Panc1 (cell line): ENCODE measurements around the gene GPR137. TPM values are rescaled to one million over a fixed set of nuclear protein-coding genes. Genes with fewer than 3 reads are reported as not detected.
A peak's percentile ranks its signal among the peaks of the same experiment; 100 is the strongest.

ENCODE experiments used
- ATAC-seq: fragments of 200-7000 bp; cut with Tn5 transposase; 2 replicates; pipeline ENCODE4 v1.9.1; 2020; ENCODE audit warnings: mild to moderate bottlenecking, moderate library complexity
- BruUV-seq: library from RNA; stranded (reverse); fragments of 400-500 nt; replicated peaks from 2 replicates; lab custom pipeline; 2021; lab: Mats Ljungman, UMichigan
- CTCF ChIA-PET: fragments of 300-600 bp; sonication (Branson Sonifier 250); formaldehyde crosslinking; loops from one replicate; lab custom pipeline; 2022; ENCODE audit warnings: antibody characterized with exemption; lab: Charles Lee
- POLR2A ChIA-PET: fragments of 300-600 bp; sonication (Branson Sonifier 250); formaldehyde crosslinking; loops from one replicate; lab custom pipeline; 2022; ENCODE audit warnings: antibody characterized with exemption; lab: Charles Lee
- DNase-seq: peaks from one replicate; pipeline ENCODE4 v3.0.0-alpha.2; 2010; ENCODE audit warnings: low read depth, low spot score
- H3K27ac ChIP-seq: 2 replicates; pipeline ENCODE4 v1.5.1; 2011; ENCODE audit warnings: mild to moderate bottlenecking, low read length, inconsistent platforms
- H3K27me3 ChIP-seq: fragments of 200-500 bp; sonication (Bioruptor generic); 2 replicates; pipeline ENCODE4 v1.6.0; 2014; ENCODE audit warnings: low read length, inconsistent platforms; ENCODE audit not compliant: control insufficient read depth, insufficient read depth
- H3K36me3 ChIP-seq: fragments of 200-500 bp; sonication (Bioruptor generic); 2 replicates; pipeline ENCODE4 v1.5.1; 2014; ENCODE audit warnings: inconsistent platforms, mild to moderate bottlenecking, low read length, moderate library complexity; ENCODE audit not compliant: control insufficient read depth, insufficient read depth
- H3K4me1 ChIP-seq: 2 replicates; pipeline ENCODE4 v1.5.1; 2011; ENCODE audit warnings: inconsistent platforms, mild to moderate bottlenecking, low read length, moderate library complexity; ENCODE audit not compliant: control insufficient read depth, insufficient read depth
- H3K4me3 ChIP-seq, 2 experiments: 2 replicates each; pipeline ENCODE4 v1.5.1; 2011 to 2012; ENCODE audit warnings: low read depth in 2 of 2, low read length in 2 of 2, mild to moderate bottlenecking in 2 of 2, inconsistent platforms in 1 of 2, moderate library complexity in 1 of 2
- H3K9me3 ChIP-seq: fragments of 200-500 bp; sonication (Bioruptor generic); 2 replicates; pipeline ENCODE4 v1.5.1; 2014; ENCODE audit warnings: low read depth, mild to moderate bottlenecking, inconsistent platforms, low read length, moderate library complexity; ENCODE audit not compliant: control insufficient read depth, insufficient read depth
- CTCF ChIP-seq: fragments of 450-650 bp; IDR thresholded peaks from 2 replicates; pipeline ENCODE4 v1.5.1; 2017; ENCODE audit warnings: mild to moderate bottlenecking
- POLR2AphosphoS5 ChIP-seq: IDR thresholded peaks from 2 replicates; pipeline ENCODE4 v1.6.1; 2012; ENCODE audit warnings: mild to moderate bottlenecking, low read depth, low read length, moderate library complexity
- REST ChIP-seq, 2 experiments: IDR thresholded peaks; 2 replicates each; pipeline ENCODE4 v1.6.1; 2011 to 2012; ENCODE audit warnings: low read depth in 2 of 2, control low read depth in 1 of 2, low read length in 1 of 2, mild to moderate bottlenecking in 1 of 2, moderate library complexity in 1 of 2; ENCODE audit not compliant: insufficient read depth in 1 of 2
- SIN3A ChIP-seq: IDR thresholded peaks from 2 replicates; pipeline ENCODE4 v1.6.1; 2012; ENCODE audit warnings: low read depth, mild to moderate bottlenecking, low read length, moderate library complexity, borderline replicate concordance; ENCODE audit not compliant: insufficient read depth
- TCF7L2 ChIP-seq: IDR thresholded peaks from 2 replicates; pipeline ENCODE4 v1.6.1; 2011; ENCODE audit warnings: mild to moderate bottlenecking, low read depth, low read length, inconsistent platforms
- in situ Hi-C: cut with HindIII; loops from 2 replicates; pipeline ENCODE4 v1.10.0; 2016; ENCODE audit warnings: low sequenced_read_pairs, low pct_unique_long_range_greater_than_20kb
- intact Hi-C: fragments of 100-400 bp; cut with micrococcal nuclease; formaldehyde crosslinking; loops from one replicate; pipeline ENCODE4 v1.10.0; 2022; ENCODE audit not compliant: unreplicated experiment
- total RNA-seq: library from RNA; stranded (reverse); gene quantifications from one replicate; pipeline ENCODE4 v1.2.1, GENCODE V29; 2021; ENCODE audit not compliant: unreplicated experiment

Gene GPR137
- total RNA-seq, 1 experiment from 2014 or later: 183 TPM

GRCh38 chr11:64248578-64248977, 37.1 kb upstream of the GPR137 start:
- H3K4me1 ChIP-seq: peaks cover 52% of the 10 kb centered on the region
- ATAC-seq (no peak), DNase-seq (no peak)
- no peaks in the 10 kb centered on the region for H3K9me3 ChIP-seq
- intact Hi-C loops (loop anchor here (10.0 kb wide), 1 partner anchor 56 kb away; the partner anchor contains the start of genes CATSPERZ and ESRRA), in situ Hi-C loops (no loop called here)
- POLR2A ChIA-PET: no interaction called here
- H3K27ac ChIP-seq: peak overlapping the region; percentile 99
- CTCF ChIA-PET: interaction anchor here (0.6 kb wide), 1 partner anchor 41 kb away, joined by 5 read pairs; no protein-coding TSS in a partner anchor
- H3K27me3 ChIP-seq: no peaks in the 10 kb centered on the region
- H3K36me3 ChIP-seq: peaks cover 7% of the 10 kb centered on the region; the same call in 1 of the 2 replicates
- TF ChIP-seq CTCF: no peak
- TF ChIP-seq TCF7L2: no peak
- no peak for TF ChIP-seq REST (IDR thresholded peaks at IDR 0.05; ENCODE audit: insufficient read depth in 1 of 2, low read depth in 2 of 2, low read length in 1 of 2)
- TF ChIP-seq SIN3A: no peak
- TF ChIP-seq POLR2AphosphoS5: no peak
- no peak overlapping the region for H3K4me3 ChIP-seq
- BruUV-seq: no TSS peak

GRCh38 chr11:64249038-64249437, 36.6 kb upstream of the GPR137 start:
- no peak for ATAC-seq
- ChIA-PET POLR2A (interaction anchor here (0.6 kb wide), 1 partner anchor 44 kb away, joined by 4 read pairs; no protein-coding TSS in a partner anchor), CTCF (interaction anchor here (0.6 kb wide), 1 partner anchor 41 kb away, joined by 5 read pairs; no protein-coding TSS in a partner anchor)
- peaks cover 50% of the 10 kb centered on the region for H3K4me1 ChIP-seq
- peaks cover 7% of the 10 kb centered on the region; the same call in 1 of the 2 replicates for H3K36me3 ChIP-seq
- H3K4me3 ChIP-seq: no peak overlapping the region
- in situ Hi-C loops: no loop called here
- no TSS peak for BruUV-seq
- TF ChIP-seq CTCF (no peak), SIN3A (no peak), POLR2AphosphoS5 (no peak), REST (IDR thresholded peaks at IDR 0.05; ENCODE audit: insufficient read depth in 1 of 2, low read depth in 2 of 2, low read length in 1 of 2) (no peak), TCF7L2 (no peak)
- no peaks in the 10 kb centered on the region for H3K27me3 ChIP-seq
- H3K27ac ChIP-seq: peak overlapping the region; percentile 99
- H3K9me3 ChIP-seq: no peaks in the 10 kb centered on the region
- DNase-seq: no peak
- intact Hi-C loops: loop anchor here (10.0 kb wide), 1 partner anchor 56 kb away; the partner anchor contains the start of genes CATSPERZ and ESRRA
